Epithelial cell of proximal tubule (primary cell): Measurements from ENCODE around the gene PITPNM2. TPM values are rescaled to one million over a fixed set of nuclear protein-coding genes. Genes with fewer than 3 reads are reported as not detected.
A peak's percentile ranks its signal among the peaks of the same experiment; 100 is the strongest.

Source experiments
- DNase-seq: peaks from one replicate; pipeline ENCODE4 v3.0.0-alpha.2; 2011; ENCODE audit warnings: low read depth
- H3K4me3 ChIP-seq: 2 replicates; pipeline ENCODE4 v1.5.1; 2011; ENCODE audit warnings: low read depth, mild to moderate bottlenecking, low read length
- total RNA-seq: library from RNA; depleted of rRNA; stranded (reverse); fragments of >200 nt; gene quantifications from 2 replicates; pipeline ENCODE4 v1.2.3, GENCODE V29; 2015
- TF ChIP-seq, protein P1 (sequence below): conservative IDR thresholded peaks from 2 replicates; pipeline ENCODE4 v1.5.1; 2012; ENCODE audit warnings: low read depth, mild to moderate bottlenecking, low read length

Gene PITPNM2
- total RNA-seq, 1 donor from 2014 or later, result 4.6 TPM

DNA sequence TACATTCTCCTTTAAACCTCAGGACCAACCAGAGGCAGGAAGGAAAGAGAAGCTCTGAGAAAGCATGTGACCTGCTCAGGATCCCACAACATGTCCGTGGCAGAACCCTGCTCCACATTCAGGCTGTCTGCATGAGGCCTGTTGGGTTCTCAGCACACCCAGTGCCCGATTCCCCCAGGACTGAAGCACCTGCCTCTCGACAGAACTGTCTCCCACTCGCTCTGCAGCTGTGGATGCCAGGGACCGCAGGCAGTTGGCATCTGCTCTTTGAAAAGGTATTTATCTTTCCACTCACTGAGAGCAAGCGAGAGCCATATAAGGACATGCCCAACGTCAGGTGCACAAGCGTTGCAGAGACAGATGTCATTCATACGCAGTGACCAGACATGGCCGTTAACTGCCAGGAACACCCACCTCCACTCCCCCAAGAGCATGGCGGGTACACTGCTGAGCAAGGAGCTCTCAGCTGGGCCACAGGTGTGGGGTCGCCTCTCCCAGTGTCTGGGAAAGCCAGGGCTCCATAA, 18.9 kb downstream of the PITPNM2 start:
- no peak for DNase-seq
- no peak overlapping the region for H3K4me3 ChIP-seq
- TF ChIP-seq, protein P1, sequence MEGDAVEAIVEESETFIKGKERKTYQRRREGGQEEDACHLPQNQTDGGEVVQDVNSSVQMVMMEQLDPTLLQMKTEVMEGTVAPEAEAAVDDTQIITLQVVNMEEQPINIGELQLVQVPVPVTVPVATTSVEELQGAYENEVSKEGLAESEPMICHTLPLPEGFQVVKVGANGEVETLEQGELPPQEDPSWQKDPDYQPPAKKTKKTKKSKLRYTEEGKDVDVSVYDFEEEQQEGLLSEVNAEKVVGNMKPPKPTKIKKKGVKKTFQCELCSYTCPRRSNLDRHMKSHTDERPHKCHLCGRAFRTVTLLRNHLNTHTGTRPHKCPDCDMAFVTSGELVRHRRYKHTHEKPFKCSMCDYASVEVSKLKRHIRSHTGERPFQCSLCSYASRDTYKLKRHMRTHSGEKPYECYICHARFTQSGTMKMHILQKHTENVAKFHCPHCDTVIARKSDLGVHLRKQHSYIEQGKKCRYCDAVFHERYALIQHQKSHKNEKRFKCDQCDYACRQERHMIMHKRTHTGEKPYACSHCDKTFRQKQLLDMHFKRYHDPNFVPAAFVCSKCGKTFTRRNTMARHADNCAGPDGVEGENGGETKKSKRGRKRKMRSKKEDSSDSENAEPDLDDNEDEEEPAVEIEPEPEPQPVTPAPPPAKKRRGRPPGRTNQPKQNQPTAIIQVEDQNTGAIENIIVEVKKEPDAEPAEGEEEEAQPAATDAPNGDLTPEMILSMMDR, result no peak

DNA sequence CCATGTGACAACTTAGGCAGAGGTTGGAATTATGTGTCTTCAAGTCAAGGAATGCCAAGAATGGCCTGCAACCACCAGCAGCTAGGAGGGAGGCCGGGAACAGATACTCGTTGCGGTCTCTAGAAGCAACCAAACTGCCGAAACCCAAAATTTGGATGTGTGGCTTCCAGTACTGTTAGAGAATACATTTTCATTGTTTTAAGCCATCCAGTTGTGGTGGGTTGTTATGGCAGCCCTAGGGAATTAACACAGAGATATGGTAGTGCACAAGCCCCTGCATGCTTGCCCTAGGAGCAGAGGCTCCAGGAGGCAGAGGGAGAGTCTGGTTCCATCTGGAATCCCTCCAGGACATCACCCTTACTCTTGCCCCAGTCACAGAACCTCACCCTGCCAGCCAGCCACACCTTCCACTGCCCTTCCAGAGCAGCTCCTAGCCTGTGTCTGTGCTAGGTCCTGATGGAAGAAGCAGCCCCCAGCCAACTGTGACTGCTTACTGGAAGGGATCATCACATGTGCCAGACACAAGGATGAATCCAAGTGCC, 19.5 kb downstream of the PITPNM2 start:
- no peak overlapping the region for H3K4me3 ChIP-seq
- no peak for DNase-seq
- TF ChIP-seq, protein P1, result no peak

DNA sequence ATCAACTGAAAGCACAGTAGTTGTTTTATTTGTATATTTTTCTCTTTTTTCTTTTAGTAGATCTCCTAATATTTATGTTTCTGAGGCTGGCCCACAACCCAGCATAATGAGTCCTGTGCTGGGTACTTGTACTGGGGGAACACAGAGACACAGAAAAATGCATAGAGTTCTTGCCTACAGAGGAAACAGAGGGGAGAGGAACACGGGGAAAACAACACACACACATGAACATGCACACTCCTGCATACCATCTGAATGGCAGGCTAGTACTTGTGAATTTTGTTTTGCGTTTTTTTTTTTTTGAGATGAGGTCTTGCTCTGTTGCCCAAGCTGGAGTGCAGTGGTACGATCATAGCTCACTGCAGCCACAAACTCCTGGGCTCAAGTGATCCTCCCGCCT, 21.3 kb downstream of the PITPNM2 start:
- H3K4me3 ChIP-seq, result no peak overlapping the region
- no peak for DNase-seq
- TF ChIP-seq, protein P1, result no peak

DNA sequence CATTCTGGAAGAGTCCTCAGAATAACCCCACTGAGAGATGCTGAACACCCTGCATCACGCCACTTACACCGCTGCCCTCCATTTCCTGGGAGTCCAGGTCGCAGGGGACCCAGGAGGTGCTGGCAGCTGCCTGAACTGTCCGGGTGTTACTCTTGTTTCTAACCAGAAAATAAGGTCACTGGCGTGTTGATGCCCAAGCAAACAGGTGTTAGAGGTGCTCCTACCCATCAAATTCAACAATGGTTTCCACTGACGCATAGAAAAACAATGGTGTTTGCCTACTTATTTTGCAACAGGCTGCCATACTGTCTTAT, 23.8 kb downstream of the PITPNM2 start:
- TF ChIP-seq, protein P1, result no peak
- no peak overlapping the region for H3K4me3 ChIP-seq
- no peak for DNase-seq

DNA sequence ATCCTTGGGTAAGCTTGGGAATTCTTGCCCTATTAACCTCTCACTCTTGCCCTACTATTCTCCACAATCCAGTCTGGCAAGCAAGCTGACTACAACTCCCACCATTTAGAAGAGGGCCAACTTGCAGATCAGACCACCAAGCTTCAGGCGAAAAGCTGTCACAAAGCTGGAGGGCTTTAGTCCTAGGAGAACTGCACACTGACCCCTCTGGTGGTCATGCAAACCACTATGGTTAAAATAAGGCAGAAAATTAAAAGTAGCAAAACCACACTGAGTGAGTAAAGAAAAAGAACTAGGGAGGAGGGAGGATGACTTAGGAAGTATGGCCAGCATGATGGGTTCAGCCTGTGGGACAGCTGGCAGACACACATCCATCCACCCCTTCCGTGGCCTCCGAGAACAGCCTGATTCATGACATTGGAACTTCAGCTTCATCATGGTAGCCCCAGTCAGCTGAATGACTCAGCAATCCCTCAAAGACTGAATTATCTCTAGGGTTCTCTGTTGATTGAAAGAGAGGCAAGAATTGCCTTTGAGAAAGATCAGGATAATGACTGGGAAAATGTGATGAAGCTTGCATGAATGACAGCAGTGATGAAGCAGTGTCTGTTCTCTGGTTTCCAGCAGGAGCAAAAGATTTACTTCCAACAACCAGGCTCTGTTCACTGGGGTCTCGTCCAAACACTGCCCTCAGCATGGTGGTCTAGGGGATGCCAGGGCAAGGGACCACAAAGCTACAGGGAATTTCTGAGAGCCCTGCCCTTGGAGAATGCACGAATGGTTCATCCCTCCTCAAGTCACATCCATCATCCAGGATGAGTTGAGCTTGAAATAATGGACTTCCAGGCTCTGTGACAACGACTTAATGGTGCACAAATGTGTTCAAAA, 24.4 kb downstream of the PITPNM2 start:
- TF ChIP-seq, protein P1, result peak; percentile 28
- DNase-seq, result no peak
- H3K4me3 ChIP-seq, result no peak overlapping the region

DNA sequence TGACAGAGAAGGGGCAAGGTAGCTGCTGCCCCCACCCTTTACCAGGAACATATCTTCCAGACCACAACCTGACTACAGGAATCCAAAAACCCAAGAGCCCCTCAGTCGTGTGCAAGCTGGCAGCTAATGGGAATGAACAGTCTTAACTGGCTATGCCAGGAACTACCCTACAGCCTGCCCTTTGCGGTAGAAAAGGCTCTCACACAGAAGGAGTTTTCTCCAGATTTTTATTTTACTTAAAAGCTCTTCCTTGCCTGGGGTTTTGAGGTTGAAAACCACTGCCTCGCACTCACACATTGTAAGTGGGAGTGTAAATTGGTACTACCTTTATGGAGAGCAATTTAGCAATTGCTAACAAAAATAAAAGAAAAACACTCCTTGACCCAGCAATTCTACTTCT, 28.3 kb downstream of the PITPNM2 start:
- DNase-seq, result no peak
- TF ChIP-seq, protein P1, result no peak
- H3K4me3 ChIP-seq, result no peak overlapping the region

DNA sequence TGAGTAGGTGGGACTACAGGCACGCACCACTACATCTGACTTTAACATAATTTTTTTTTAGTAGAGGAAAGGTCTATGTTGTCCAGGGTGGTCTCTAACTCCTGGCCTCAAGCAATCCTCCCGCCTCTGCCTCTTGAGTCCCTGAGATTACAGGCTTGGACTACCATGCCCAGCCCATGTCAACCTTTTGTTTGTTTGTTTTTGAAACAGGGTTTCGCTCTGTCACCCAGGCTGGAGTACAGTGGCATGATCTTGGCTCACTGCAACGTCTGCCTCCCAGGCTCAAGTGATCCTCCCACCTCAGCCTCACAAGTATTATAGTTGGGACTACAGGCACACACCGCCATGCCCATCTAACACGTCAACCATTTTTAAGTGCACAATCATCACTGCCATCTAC, 29.2 kb downstream of the PITPNM2 start:
- no peak for DNase-seq
- TF ChIP-seq, protein P1, result no peak
- H3K4me3 ChIP-seq, result no peak overlapping the region
